Subcutaneous adipose tissue (tissue), 4 donors: ENCODE data around the gene DCBLD1. TPM values are rescaled to one million over a fixed set of nuclear protein-coding genes. Genes with fewer than 3 reads are reported as not detected.

Experiments used
- CTCF ChIP-seq: fragments of 450-650 bp; IDR thresholded peaks from one replicate; pipeline ENCODE4 v1.5.1; 2016; ENCODE audit warnings: low read depth, mild to moderate bottlenecking, control low read depth, antibody characterized with exemption, moderate library complexity
- total RNA-seq, 4 donors: library from RNA; depleted of rRNA; stranded (reverse); fragments of >200 nt; gene quantifications; one replicate each; pipeline ENCODE4 v1.1.0, GENCODE V29; 2016

Gene DCBLD1
- total RNA-seq, 4 donors from 2014 or later: 8.8 to 22.2 (median 18.6) TPM

GRCh38 chr6:117533775-117534174 is 51.3 kb downstream of the DCBLD1 start:
- no peak for TF ChIP-seq CTCF

GRCh38 chr6:117534974-117535373 is 52.5 kb downstream of the DCBLD1 start:
- no peak for TF ChIP-seq CTCF

GRCh38 chr6:117536317-117536716 is 53.8 kb downstream of the DCBLD1 start:
- no peak for TF ChIP-seq CTCF

- no peak for TF ChIP-seq CTCF
Measured at GRCh38 chr6:117538615-117539014, 56.1 kb downstream of the DCBLD1 start.

- TF ChIP-seq CTCF: no peak
Measured at GRCh38 chr6:117540670-117541069, 58.2 kb downstream of the DCBLD1 start.

- no peak for TF ChIP-seq CTCF
Measured at GRCh38 chr6:117542493-117542892, 60.0 kb downstream of the DCBLD1 start.

- TF ChIP-seq CTCF: no peak
Measured at GRCh38 chr6:117544716-117545115, 62.2 kb downstream of the DCBLD1 start.
